HG02973 (cell line): ENCODE measurements around the gene NTN1.

Experiments used
- ATAC-seq: cut with Tn5 transposase; IDR thresholded peaks from one replicate; pipeline ENCODE4 v1.9.1; 2021; ENCODE audit warnings: moderate library complexity; ENCODE audit not compliant: unreplicated experiment

The NTN1 gene

GRCh38 chr17:9228408-9229159 lies 207.3 kb downstream of the NTN1 start:
- no peak for ATAC-seq

GRCh38 chr17:9229160-9229825 lies 208.0 kb downstream of the NTN1 start:
- no peak for ATAC-seq

- no peak for ATAC-seq
Measured at GRCh38 chr17:9229826-9230201, 208.5 kb downstream of the NTN1 start.

GRCh38 chr17:9230346-9230745 lies 209.0 kb downstream of the NTN1 start:
- no peak for ATAC-seq

DNA sequence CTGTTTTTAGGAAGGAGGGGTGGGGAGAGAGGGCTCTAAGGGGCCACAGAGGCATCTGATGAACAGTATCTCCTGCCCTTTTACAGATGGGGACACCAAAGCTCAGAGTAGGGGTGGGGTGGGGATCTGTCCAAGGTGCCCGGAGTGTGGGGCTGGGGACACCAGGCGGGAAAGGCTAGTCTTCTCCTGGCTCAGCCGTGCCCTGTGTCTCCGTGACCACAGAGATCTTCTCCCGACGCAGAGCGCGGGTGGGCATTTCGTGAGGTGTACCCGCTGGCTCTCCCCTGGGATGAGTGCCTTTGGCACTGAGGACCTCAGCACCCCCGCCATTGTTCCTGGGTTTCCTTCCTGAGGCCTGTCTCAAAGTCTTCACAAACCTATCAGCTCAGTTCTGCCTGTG lies 209.6 kb downstream of the NTN1 start:
- no peak for ATAC-seq

- ATAC-seq, result no peak
Measured at GRCh38 chr17:9231449-9232154, 210.3 kb downstream of the NTN1 start.

GRCh38 chr17:9232155-9232475 lies 210.8 kb downstream of the NTN1 start:
- no peak for ATAC-seq

GRCh38 chr17:9232591-9233270 lies 211.4 kb downstream of the NTN1 start:
- ATAC-seq, result no peak

- no peak for ATAC-seq
Measured at GRCh38 chr17:9233271-9233599, 211.9 kb downstream of the NTN1 start.

DNA sequence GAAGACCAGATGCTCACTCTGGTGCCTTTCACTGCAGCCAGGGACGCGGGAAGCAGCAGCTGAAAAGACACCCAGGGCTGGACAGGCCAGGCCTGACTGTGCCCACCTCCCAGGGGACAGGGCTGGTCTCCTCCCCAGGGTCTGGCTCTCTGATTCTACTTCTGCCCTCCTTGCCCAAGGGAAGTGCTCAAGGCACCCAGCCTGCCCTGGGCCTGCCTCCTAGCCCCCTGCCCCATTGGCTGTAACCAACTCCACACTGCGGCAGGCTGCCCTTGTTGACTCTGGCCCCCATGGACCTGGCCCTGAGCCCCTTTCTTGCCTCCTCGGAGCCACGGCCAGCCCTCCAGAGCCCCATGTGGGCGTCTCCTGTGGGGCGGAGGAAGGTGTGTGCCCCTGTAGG lies 212.5 kb downstream of the NTN1 start:
- no peak for ATAC-seq

DNA sequence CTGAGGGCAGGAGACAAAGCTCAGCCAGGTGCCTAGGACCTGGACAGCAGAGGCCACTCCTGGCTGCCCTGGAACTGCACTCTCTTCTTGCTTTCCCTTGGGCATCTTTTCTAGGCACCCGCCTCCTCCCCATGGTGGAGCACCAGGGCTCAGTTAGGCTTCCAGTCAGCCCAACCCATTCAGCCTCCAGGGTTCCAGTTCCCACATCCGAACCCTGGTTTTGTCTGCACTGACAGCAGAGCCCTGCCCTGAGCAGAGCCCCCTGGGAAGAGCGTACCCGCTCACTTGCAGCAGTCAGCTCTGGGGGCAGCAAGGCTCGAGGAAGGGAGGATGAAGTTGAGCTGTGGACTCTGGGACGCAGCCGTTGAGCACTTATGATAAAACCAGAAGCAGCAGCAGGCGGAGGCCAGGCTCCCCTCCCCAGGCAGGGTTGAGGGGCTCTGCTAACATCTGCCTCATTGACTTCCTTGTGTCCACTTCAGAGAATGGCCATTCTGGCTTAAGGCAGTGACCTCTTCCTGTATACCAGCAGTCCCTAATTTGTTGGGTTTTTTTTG lies 213.2 kb downstream of the NTN1 start:
- no peak for ATAC-seq

GRCh38 chr17:9235346-9235745 lies 214.0 kb downstream of the NTN1 start:
- ATAC-seq, result no peak

- no peak for ATAC-seq
Measured at GRCh38 chr17:9236286-9237052, 215.2 kb downstream of the NTN1 start.

GRCh38 chr17:9237053-9237410 lies 215.7 kb downstream of the NTN1 start:
- no peak for ATAC-seq

DNA sequence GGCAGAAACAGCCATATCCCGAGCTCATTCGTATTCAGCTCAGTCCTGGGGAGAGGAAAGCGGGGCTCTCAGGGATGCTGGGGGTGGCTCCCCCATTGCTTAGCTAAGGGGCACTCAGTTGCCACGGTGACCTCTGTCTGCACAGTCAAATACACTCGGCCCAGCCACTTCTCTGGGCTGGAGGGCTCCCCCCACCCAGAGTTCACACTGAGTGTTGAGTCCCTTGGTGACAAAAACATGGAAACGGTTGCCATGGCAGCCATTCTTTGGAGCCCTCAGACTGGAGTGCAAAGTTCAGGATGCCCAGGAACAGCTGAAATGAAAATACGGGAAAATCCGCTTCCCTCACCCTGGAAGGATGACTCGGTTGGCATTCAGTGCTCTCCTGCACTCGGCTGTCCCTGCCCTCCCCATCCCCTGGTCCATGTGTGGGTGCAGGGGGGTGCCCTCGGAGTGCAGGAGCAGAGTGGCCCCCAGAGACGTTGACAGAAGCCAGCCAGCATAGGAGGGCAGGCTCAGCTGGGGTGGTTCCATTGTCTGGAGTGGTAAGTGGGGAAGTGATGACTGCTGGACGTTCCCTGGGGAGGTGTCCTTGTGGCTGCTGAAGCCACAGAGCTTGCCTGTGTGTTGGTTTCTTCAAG lies 216.5 kb downstream of the NTN1 start:
- no peak for ATAC-seq

- no peak for ATAC-seq
Measured at GRCh38 chr17:9238340-9239245, 217.3 kb downstream of the NTN1 start.

DNA sequence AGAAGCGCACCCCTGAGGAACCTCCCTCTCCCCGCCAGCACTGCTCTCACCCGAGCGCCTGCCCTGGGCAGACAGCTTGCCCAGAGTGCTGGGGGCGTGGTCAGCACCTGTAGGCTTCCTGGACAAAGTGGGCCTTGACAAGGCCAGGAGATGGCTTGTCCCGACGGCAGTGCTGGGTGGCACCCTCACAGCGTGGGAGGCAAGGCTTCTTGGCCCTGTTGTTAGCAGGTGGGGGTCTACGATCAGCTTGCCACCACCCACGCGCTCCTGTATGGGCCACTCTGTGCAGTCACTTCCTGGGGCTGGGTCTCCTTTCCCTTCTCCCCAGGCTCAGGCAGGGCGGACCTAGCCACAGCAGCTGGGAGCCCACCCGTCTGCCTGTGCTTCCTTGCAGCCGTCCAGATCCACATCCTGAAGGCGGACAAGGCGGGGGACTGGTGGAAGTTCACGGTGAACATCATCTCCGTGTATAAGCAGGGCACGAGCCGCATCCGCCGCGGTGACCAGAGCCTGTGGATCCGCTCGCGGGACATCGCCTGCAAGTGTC lies 218.0 kb downstream of the NTN1 start:
- ATAC-seq, result no peak

- peak; percentile 45 for ATAC-seq
Measured at GRCh38 chr17:9239793-9240658, 218.7 kb downstream of the NTN1 start.
